Uterus (tissue), 4 donors: ENCODE results near the gene RAB11FIP4. TPM values are rescaled to one million over a fixed set of nuclear protein-coding genes. Genes with fewer than 3 reads are reported as not detected.

Source experiments
- DNase-seq, 2 donors: peaks; one replicate each; pipeline ENCODE4 v3.0.0-alpha.2; 2019 to 2020
- H3K27ac ChIP-seq, 2 donors: fragments of 200-600 bp; sonication (generic); 1 replicate in 1 of 2; 2 replicates in 1 of 2; pipeline ENCODE4 v1.5.1; 2016 to 2018
- H3K27me3 ChIP-seq, 2 donors: fragments of 200-600 bp; sonication (generic); one replicate each; pipeline ENCODE4 v1.5.1; 2018 to 2019; ENCODE audit warnings: control low read depth in 1 of 2
- H3K36me3 ChIP-seq, 2 donors: fragments of 200-600 bp; sonication (generic); one replicate each; pipeline ENCODE4 v1.5.1; 2019; ENCODE audit warnings: control low read depth in 1 of 2
- H3K4me1 ChIP-seq, 2 donors: fragments of 200-600 bp; sonication (generic); one replicate each; pipeline ENCODE4 v1.5.1; 2018 to 2019; ENCODE audit warnings: control low read depth in 1 of 2
- H3K4me3 ChIP-seq, 2 donors: fragments of 200-600 bp; sonication (generic); 1 replicate in 1 of 2; 2 replicates in 1 of 2; pipeline ENCODE4 v1.5.1; 2018 to 2019; ENCODE audit warnings: mild to moderate bottlenecking in 1 of 2
- H3K9me3 ChIP-seq, 2 donors: fragments of 200-600 bp; sonication (generic); one replicate each; pipeline ENCODE4 v1.5.1; 2019; ENCODE audit warnings: control low read depth in 1 of 2
- POLR2A ChIP-seq, 2 donors: fragments of 450-650 bp; IDR thresholded peaks; one replicate each; pipeline ENCODE4 v1.6.1; 2016; ENCODE audit warnings: antibody characterized with exemption in 2 of 2, mild to moderate bottlenecking in 1 of 2, moderate library complexity in 1 of 2
- intact Hi-C: fragments of 100-400 bp; cut with DNase I; formaldehyde crosslinking; loops from one replicate; pipeline ENCODE4 v1.15.1; 2023; ENCODE audit warnings: low total_unique reads
- total RNA-seq, 4 donors: library from RNA; depleted of rRNA in 3 of 4; stranded (reverse); fragments of >200 nt in 3 of 4; gene quantifications; one replicate each; pipeline versions ENCODE4 v1.1.0 to v1.2.4, GENCODE V29; 2014 to 2023
- TF ChIP-seq, protein P1 (sequence below), 4 experiments: fragments of 200-600 bp in 2 of 4; fragments of 450-650 bp in 2 of 4; sonication (generic) in 2 of 4; IDR thresholded peaks; one replicate each; pipeline ENCODE4 v1.5.1; 2016 to 2019; ENCODE audit warnings: antibody characterized with exemption in 4 of 4, mild to moderate bottlenecking in 2 of 4, moderate library complexity in 1 of 4
- donor health status: DM: yes; HTN: yes; CAD: no.

RAB11FIP4 gene
- total RNA-seq, 4 donors from 2014 or later, result 7.2 to 12.0 TPM; not detected in 2

DNA sequence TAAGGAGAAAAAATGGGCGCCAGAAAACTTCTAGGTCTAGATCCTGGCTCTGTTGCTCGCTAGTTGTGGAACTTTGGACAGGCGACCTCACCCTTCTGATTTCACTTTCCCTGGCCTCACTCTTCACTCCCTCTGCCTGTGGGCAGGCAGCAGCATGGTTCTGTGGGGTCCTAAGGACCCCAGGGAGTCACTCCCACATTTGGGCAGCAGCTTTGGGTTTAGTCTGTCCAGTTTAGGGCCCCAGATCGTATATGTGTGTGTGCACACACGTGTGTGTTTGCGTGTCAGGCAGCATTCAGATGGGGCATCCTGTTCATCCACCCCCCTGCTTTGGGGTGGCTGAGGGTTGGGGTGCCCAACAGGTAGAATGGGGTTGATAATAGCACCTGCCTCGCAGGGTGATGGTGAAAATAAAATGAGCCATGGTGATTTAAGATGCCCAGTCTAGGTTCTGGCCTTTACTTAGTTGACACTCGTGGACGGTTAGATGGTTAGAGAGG, 102.2 kb downstream of the RAB11FIP4 start:
- no peak for DNase-seq
- no peaks in the 10 kb centered on the region for H3K9me3 ChIP-seq
- no peak for TF ChIP-seq POLR2A (IDR thresholded peaks at IDR 0.05)
- TF ChIP-seq, protein P1, sequence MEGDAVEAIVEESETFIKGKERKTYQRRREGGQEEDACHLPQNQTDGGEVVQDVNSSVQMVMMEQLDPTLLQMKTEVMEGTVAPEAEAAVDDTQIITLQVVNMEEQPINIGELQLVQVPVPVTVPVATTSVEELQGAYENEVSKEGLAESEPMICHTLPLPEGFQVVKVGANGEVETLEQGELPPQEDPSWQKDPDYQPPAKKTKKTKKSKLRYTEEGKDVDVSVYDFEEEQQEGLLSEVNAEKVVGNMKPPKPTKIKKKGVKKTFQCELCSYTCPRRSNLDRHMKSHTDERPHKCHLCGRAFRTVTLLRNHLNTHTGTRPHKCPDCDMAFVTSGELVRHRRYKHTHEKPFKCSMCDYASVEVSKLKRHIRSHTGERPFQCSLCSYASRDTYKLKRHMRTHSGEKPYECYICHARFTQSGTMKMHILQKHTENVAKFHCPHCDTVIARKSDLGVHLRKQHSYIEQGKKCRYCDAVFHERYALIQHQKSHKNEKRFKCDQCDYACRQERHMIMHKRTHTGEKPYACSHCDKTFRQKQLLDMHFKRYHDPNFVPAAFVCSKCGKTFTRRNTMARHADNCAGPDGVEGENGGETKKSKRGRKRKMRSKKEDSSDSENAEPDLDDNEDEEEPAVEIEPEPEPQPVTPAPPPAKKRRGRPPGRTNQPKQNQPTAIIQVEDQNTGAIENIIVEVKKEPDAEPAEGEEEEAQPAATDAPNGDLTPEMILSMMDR (IDR thresholded peaks at IDR 0.05), result no peak
- no peaks in the 10 kb centered on the region for H3K36me3 ChIP-seq
- no peak overlapping the region for H3K4me3 ChIP-seq
- no peaks in the 10 kb centered on the region for H3K27me3 ChIP-seq
- no peak overlapping the region for H3K27ac ChIP-seq
- intact Hi-C loops, result no loop called here
- H3K4me1 ChIP-seq, result no peaks in the 10 kb centered on the region

DNA sequence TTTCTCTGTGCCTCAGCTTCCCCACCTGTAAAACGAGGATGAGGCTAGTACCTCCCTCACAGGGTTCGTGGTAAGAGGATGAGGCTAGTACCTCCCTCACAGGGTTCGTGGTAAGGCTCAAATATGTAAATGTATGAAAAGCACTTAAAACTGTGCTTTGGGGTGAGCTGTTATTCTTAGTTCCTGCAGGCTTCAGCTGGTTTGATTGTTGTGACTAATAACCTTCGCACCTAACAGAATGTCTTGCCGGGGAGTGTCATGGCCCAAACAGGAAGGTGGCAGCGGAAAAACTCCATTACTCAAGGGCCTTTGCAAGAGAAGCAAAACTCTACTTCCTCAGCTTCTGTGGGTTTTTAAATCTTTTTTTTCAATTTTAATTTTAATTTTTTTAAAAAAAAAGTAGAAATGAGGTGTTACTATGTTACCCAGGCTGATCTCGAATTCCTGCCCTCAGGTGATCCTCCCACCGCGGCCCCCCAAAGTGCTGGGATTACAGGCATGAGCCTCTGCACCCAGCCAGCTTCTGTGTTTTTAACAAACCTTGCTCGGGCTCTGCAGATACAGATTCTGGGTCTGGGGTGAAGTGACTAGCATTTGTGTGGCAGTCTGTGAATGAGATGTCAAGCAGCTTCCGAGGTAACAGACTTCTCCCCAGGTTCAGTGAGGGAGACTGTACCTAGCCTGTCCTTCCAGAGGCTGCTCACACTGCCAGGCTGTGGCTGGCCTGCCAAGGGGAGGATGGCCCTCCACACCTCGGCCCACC, 103.0 kb downstream of the RAB11FIP4 start:
- DNase-seq, result no peak
- H3K36me3 ChIP-seq, result no peaks in the 10 kb centered on the region
- H3K27ac ChIP-seq, result no peak overlapping the region

GRCh38 chr17:31495022-31495885, 103.8 kb downstream of the RAB11FIP4 start:
- Histone ChIP-seq H3K36me3 (no peaks in the 10 kb centered on the region), H3K4me1 (no peaks in the 10 kb centered on the region), H3K9me3 (no peaks in the 10 kb centered on the region), H3K27ac (no peak overlapping the region), H3K4me3 (no peak overlapping the region), H3K27me3 (no peaks in the 10 kb centered on the region)
- no peak for DNase-seq
- intact Hi-C loops, result no loop called here
- TF ChIP-seq, protein P1 (IDR thresholded peaks at IDR 0.05), result no peak
- TF ChIP-seq POLR2A (IDR thresholded peaks at IDR 0.05), result no peak

More for the DNA sequence above, 103.0 kb downstream of the RAB11FIP4 start:
- H3K27me3 ChIP-seq, result no peaks in the 10 kb centered on the region
- H3K4me3 ChIP-seq, result no peak overlapping the region
- H3K9me3 ChIP-seq, result no peaks in the 10 kb centered on the region
- no peak for TF ChIP-seq POLR2A (IDR thresholded peaks at IDR 0.05)
- TF ChIP-seq, protein P1 (IDR thresholded peaks at IDR 0.05), result no peak
- intact Hi-C loops, result no loop called here
- no peaks in the 10 kb centered on the region for H3K4me1 ChIP-seq

- no peak overlapping the region for H3K27ac ChIP-seq
- TF ChIP-seq, protein P1 (IDR thresholded peaks at IDR 0.05), result no peak
- no peak for TF ChIP-seq POLR2A (IDR thresholded peaks at IDR 0.05)
- no peaks in the 10 kb centered on the region for H3K27me3 ChIP-seq
Observed at GRCh38 chr17:31496097-31496496, 104.6 kb downstream of the RAB11FIP4 start.

DNA sequence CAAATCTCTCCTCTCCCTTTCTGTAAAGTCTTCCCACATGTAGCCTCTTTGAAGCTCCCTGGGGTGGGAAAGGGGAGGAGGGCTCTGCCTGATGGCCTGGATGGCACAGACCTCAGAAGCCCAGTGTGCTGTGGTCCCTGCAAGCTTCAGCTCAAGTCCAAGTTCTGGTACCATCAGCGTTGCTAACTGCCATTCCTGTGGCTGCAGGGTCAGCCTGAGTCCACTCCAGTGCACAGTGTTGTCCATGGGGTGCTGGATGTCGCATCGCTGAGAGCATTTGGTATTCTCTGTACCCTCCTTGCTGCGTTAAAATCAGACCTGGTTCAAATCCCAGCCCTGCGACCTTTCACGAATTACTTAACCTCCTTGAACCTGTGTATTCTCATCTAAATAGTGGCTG, 105.1 kb downstream of the RAB11FIP4 start:
- Histone ChIP-seq H3K27ac (no peak overlapping the region), H3K4me3 (no peak overlapping the region), H3K36me3 (no peaks in the 10 kb centered on the region), H3K4me1 (no peaks in the 10 kb centered on the region), H3K9me3 (no peaks in the 10 kb centered on the region), H3K27me3 (no peaks in the 10 kb centered on the region)
- TF ChIP-seq, protein P1 (IDR thresholded peaks at IDR 0.05), result no peak
- TF ChIP-seq POLR2A (IDR thresholded peaks at IDR 0.05), result no peak
- intact Hi-C loops, result no loop called here
- DNase-seq, result no peak

More at GRCh38 chr17:31496097-31496496, 104.6 kb downstream of the RAB11FIP4 start:
- Histone ChIP-seq H3K4me3 (no peak overlapping the region), H3K4me1 (no peaks in the 10 kb centered on the region), H3K9me3 (no peaks in the 10 kb centered on the region), H3K36me3 (no peaks in the 10 kb centered on the region)
- intact Hi-C loops, result no loop called here
- DNase-seq, result no peak
